Tibial artery (tissue), 4 donors: Measurements from ENCODE around the gene STRIP1.

Experiments used
- DNase-seq, 2 donors: peaks; one replicate each; pipeline ENCODE4 v3.0.0-alpha.2; 2019
- H3K27ac ChIP-seq, 2 donors: fragments of 200-600 bp; sonication (generic) in 1 of 2; 1 replicate in 1 of 2; 2 replicates in 1 of 2; pipeline ENCODE4 v1.5.1; 2018 to 2019; ENCODE audit warnings: mild to moderate bottlenecking in 1 of 2
- H3K27me3 ChIP-seq, 2 donors: fragments of 200-600 bp; sonication (generic) in 1 of 2; one replicate each; pipeline versions ENCODE4 v1.5.1 to v1.6.0; 2016 to 2019
- H3K36me3 ChIP-seq, 3 donors: fragments of 200-600 bp; sonication (generic) in 2 of 3; one replicate each; pipeline ENCODE4 v1.5.1; 2016 to 2019; ENCODE audit warnings: mild to moderate bottlenecking in 2 of 3
- H3K4me1 ChIP-seq, 4 donors: fragments of 200-600 bp; sonication (generic) in 2 of 4; 1 replicate in 3 of 4; 2 replicates in 1 of 4; pipeline ENCODE4 v1.5.1; 2016 to 2019
- H3K4me3 ChIP-seq, 2 donors: fragments of 200-600 bp; sonication (generic) in 1 of 2; 1 replicate in 1 of 2; 2 replicates in 1 of 2; pipeline ENCODE4 v1.5.1; 2018 to 2019; ENCODE audit warnings: mild to moderate bottlenecking in 2 of 2
- H3K9me3 ChIP-seq, 3 donors: fragments of 200-600 bp; sonication (generic) in 1 of 3; one replicate each; pipeline ENCODE4 v1.5.1; 2016 to 2019
- CTCF ChIP-seq, 2 experiments: fragments of 200-600 bp in 1 of 2; fragments of 450-650 bp in 1 of 2; IDR thresholded peaks; one replicate each; pipeline ENCODE4 v1.5.1; 2017 to 2019; ENCODE audit warnings: antibody characterized with exemption in 2 of 2, mild to moderate bottlenecking in 1 of 2, moderate library complexity in 1 of 2
- intact Hi-C: fragments of 100-400 bp; cut with DNase I; formaldehyde crosslinking; loops from one replicate; pipeline ENCODE4 v1.15.0; 2023; ENCODE audit warnings: low total_unique reads

STRIP1 gene

GRCh38 chr1:110034040-110034450 lies 379 bp upstream of the STRIP1 start:
- intact Hi-C loops: no loop called here
- peak overlapping the region; percentile 91 to 96 for H3K27ac ChIP-seq
- DNase-seq: no peak
- H3K27me3 ChIP-seq: no peaks in the 10 kb centered on the region
- H3K9me3 ChIP-seq: no peaks in the 10 kb centered on the region
- H3K4me3 ChIP-seq: peak overlapping the region; percentile 75 to 90
- peaks cover 10 to 16% (median 12%) of the 10 kb centered on the region in 3 donors for H3K36me3 ChIP-seq
- H3K4me1 ChIP-seq: peaks cover 0 to 23% (median 13%) of the 10 kb centered on the region in 4 donors
- TF ChIP-seq CTCF (IDR thresholded peaks at IDR 0.05): no peak

- Histone ChIP-seq H3K27ac (peak overlapping the region; percentile 91 to 96), H3K4me3 (peak overlapping the region; percentile 75 to 90), H3K9me3 (no peaks in the 10 kb centered on the region), H3K36me3 (peaks cover 22 to 29% (median 23%) of the 10 kb centered on the region in 3 donors), H3K4me1 (peaks cover 0 to 19% (median 11%) of the 10 kb centered on the region in 4 donors), H3K27me3 (no peaks in the 10 kb centered on the region)
- DNase-seq: no peak
- intact Hi-C loops: no loop called here
- no peak for TF ChIP-seq CTCF (IDR thresholded peaks at IDR 0.05)
Observed at GRCh38 chr1:110035236-110035752, 870 bp downstream of the STRIP1 start.

- no peak for TF ChIP-seq CTCF (IDR thresholded peaks at IDR 0.05)
- peaks cover 0 to 19% (median 11%) of the 10 kb centered on the region in 4 donors for H3K4me1 ChIP-seq
- no peaks in the 10 kb centered on the region for H3K27me3 ChIP-seq
- H3K4me3 ChIP-seq: no peak overlapping the region
- intact Hi-C loops: no loop called here
- peaks cover 52 to 59% (median 53%) of the 10 kb centered on the region in 3 donors for H3K36me3 ChIP-seq
- no peak for DNase-seq
- no peak overlapping the region for H3K27ac ChIP-seq
- H3K9me3 ChIP-seq: no peaks in the 10 kb centered on the region
Observed at GRCh38 chr1:110038271-110038670, 3.8 kb downstream of the STRIP1 start.

- no peaks in the 10 kb centered on the region for H3K27me3 ChIP-seq
- DNase-seq: no peak
- no peak overlapping the region for H3K27ac ChIP-seq
- intact Hi-C loops: no loop called here
- H3K4me3 ChIP-seq: no peak overlapping the region
- TF ChIP-seq CTCF (IDR thresholded peaks at IDR 0.05): no peak
- peaks cover 0 to 19% (median 11%) of the 10 kb centered on the region in 4 donors for H3K4me1 ChIP-seq
- no peaks in the 10 kb centered on the region for H3K9me3 ChIP-seq
- H3K36me3 ChIP-seq: peaks cover 66 to 72% (median 66%) of the 10 kb centered on the region in 3 donors
Observed at GRCh38 chr1:110039641-110040040, 5.2 kb downstream of the STRIP1 start.

- DNase-seq: no peak
- Histone ChIP-seq H3K4me3 (no peak overlapping the region), H3K36me3 (peaks cover 75 to 82% (median 75%) of the 10 kb centered on the region in 3 donors), H3K27ac (no peak overlapping the region), H3K9me3 (no peaks in the 10 kb centered on the region), H3K4me1 (peaks cover 0 to 14% (median 8%) of the 10 kb centered on the region in 4 donors), H3K27me3 (no peaks in the 10 kb centered on the region)
- no peak for TF ChIP-seq CTCF (IDR thresholded peaks at IDR 0.05)
- intact Hi-C loops: no loop called here
Observed at GRCh38 chr1:110040548-110040947, 6.1 kb downstream of the STRIP1 start.
